ENCODE data around the gene SPATA7. TPM values are rescaled to one million over a fixed set of nuclear protein-coding genes. Genes with fewer than 3 reads are reported as not detected.

The SPATA7 gene
- total and polyA plus RNA-seq, 7 donors, result 3.6 to 38.8 (median 15.5) TPM

DNA sequence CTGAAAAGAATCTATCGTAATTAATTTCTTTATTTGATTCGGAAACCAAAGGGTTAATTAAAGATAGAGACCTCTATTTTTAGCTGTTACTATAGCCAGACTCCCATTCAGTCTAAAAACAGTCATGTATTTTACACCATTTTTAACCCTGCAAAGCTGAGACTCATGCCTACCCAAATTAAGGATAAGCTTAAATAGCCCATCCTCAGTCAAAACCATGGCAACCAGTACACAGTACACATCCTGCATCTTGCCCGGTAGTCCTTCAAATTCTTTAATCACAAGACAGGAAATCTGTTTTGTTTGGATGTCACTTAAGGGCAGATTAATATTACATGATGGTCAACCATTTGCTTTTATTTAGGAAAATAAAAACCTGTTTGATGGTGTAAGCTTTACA is 36.9 kb upstream of the SPATA7 start:
- WGBS, 2 donors, result 65 to 70% methylated on average over 3 of the region's 3 CpGs
- DNase-seq, result no peak
- TF ChIP-seq POLR2A (IDR thresholded peaks at IDR 0.05) (no peak), EP300 (IDR thresholded peaks at IDR 0.05) (no peak), POLR2AphosphoS5 (IDR thresholded peaks at IDR 0.05) (no peak)
- TF ChIP-seq, protein P1, sequence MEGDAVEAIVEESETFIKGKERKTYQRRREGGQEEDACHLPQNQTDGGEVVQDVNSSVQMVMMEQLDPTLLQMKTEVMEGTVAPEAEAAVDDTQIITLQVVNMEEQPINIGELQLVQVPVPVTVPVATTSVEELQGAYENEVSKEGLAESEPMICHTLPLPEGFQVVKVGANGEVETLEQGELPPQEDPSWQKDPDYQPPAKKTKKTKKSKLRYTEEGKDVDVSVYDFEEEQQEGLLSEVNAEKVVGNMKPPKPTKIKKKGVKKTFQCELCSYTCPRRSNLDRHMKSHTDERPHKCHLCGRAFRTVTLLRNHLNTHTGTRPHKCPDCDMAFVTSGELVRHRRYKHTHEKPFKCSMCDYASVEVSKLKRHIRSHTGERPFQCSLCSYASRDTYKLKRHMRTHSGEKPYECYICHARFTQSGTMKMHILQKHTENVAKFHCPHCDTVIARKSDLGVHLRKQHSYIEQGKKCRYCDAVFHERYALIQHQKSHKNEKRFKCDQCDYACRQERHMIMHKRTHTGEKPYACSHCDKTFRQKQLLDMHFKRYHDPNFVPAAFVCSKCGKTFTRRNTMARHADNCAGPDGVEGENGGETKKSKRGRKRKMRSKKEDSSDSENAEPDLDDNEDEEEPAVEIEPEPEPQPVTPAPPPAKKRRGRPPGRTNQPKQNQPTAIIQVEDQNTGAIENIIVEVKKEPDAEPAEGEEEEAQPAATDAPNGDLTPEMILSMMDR (IDR thresholded peaks at IDR 0.05), result no peak
- no peaks in the 10 kb centered on the region for H3K4me1 ChIP-seq
- no peak overlapping the region for H3K27ac ChIP-seq
- H3K27me3 ChIP-seq, result no peaks in the 10 kb centered on the region
- no peaks in the 10 kb centered on the region for H3K9me3 ChIP-seq
- no peaks in the 10 kb centered on the region for H3K36me3 ChIP-seq
- no peak overlapping the region for H3K4me3 ChIP-seq
- intact Hi-C loops (cut with DNase I), result no loop called here

DNA sequence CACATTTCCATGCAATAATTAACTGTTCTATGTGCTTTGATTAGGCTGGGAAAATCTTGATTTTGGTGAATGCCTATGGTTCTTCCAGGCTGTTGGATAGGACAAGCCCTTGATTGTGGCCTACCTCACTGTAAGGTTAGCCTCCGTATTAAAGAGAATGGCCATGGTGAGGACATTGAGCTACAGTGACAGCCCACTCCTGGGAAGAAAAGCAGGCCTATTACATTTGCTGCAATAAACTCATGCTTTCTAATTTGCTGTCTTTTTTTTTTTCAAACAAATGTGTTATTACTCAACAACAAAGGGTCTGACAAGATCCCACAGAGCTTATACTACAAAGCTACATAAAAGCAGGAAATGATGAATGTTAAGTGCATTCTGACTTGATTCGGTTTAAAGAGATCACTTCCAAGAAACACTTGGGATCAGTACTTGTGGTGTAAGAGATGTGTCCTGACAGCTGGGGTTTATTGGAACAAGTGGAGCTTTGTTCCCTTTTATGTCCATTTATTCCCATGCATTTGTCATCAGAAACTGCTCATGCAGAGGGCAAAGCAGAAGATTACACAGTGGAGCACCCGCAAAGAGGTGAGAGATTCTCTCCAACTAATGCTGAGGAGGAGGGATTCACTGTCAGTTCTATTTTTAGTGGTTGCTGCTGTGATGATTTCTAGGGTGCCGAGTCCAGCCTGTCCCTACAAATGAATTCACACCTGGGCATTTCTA is 33.3 kb upstream of the SPATA7 start:
- TF ChIP-seq EP300 (IDR thresholded peaks at IDR 0.05), result no peak
- no peak for TF ChIP-seq POLR2A (IDR thresholded peaks at IDR 0.05)
- TF ChIP-seq POLR2AphosphoS5 (IDR thresholded peaks at IDR 0.05), result no peak
- TF ChIP-seq, protein P1 (IDR thresholded peaks at IDR 0.05), result no peak
- 68 to 76% methylated on average over 4 of the region's 4 CpGs for WGBS, 2 donors
- Histone ChIP-seq H3K4me3 (no peak overlapping the region), H3K36me3 (no peaks in the 10 kb centered on the region), H3K27me3 (no peaks in the 10 kb centered on the region), H3K9me3 (no peaks in the 10 kb centered on the region), H3K4me1 (no peaks in the 10 kb centered on the region), H3K27ac (no peak overlapping the region)
- DNase-seq, result no peak
- intact Hi-C loops (cut with DNase I), result no loop called here

DNA sequence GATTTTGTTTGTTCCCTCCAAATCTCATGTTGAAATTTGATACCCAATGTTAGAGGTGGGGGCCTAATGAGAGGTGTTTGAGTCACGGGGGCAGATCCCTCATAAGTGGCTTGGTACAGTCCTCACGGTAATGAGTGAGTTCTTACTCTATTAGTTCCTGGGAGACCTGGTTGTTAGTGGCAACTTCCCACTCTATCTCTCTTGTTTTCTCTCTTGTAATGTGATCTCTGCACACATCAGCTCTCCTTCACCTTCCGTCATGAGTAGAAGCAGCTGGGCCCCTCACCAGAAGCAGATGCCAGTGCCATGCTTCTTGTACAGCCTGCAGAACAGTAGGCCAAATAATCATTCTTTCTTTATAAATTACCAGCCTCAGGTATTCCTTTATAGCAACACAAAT is 32.8 kb upstream of the SPATA7 start:
- no peaks in the 10 kb centered on the region for H3K4me1 ChIP-seq

DNA sequence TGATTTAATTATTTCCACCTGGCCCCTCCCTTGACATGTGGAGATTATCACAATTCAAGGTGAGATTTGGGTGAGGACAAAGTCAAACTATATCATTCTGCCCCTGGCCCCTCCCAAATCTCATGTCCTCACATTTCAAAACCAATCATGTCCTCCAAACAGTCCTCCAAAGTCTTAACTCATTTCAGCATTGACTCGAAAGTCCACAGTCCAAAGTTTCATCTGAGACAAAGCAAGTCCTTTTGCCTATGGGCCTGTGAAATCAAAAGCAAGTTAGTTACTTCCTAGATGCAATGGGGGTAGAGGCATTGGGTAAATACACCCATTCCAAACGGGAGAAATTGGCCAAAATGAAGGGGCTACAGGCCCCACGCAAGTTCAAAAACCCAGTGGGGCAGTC is 31.1 kb upstream of the SPATA7 start:
- TF ChIP-seq POLR2AphosphoS5 (IDR thresholded peaks at IDR 0.05) (no peak), POLR2A (IDR thresholded peaks at IDR 0.05) (no peak), EP300 (IDR thresholded peaks at IDR 0.05) (no peak)
- TF ChIP-seq, protein P1 (IDR thresholded peaks at IDR 0.05), result no peak
- no peaks in the 10 kb centered on the region for H3K4me1 ChIP-seq
- no peak overlapping the region for H3K4me3 ChIP-seq
- no peak overlapping the region for H3K27ac ChIP-seq
- no peaks in the 10 kb centered on the region for H3K27me3 ChIP-seq
- intact Hi-C loops (cut with DNase I), result no loop called here
- no peaks in the 10 kb centered on the region for H3K9me3 ChIP-seq
- no peaks in the 10 kb centered on the region for H3K36me3 ChIP-seq
- WGBS, 2 donors, result 56 to 76% methylated on average over 3 of the region's 3 CpGs
- no peak for DNase-seq

More for the DNA sequence above, 32.8 kb upstream of the SPATA7 start:
- Histone ChIP-seq H3K27ac (no peak overlapping the region), H3K36me3 (no peaks in the 10 kb centered on the region), H3K4me3 (no peak overlapping the region), H3K9me3 (no peaks in the 10 kb centered on the region), H3K27me3 (no peaks in the 10 kb centered on the region)
- 74 to 85% methylated on average over 3 of the region's 3 CpGs for WGBS, 2 donors
- DNase-seq, result no peak
- TF ChIP-seq EP300 (IDR thresholded peaks at IDR 0.05), result no peak
- TF ChIP-seq, protein P1 (IDR thresholded peaks at IDR 0.05), result no peak
- no peak for TF ChIP-seq POLR2A (IDR thresholded peaks at IDR 0.05)
- intact Hi-C loops (cut with DNase I), result no loop called here

DNA sequence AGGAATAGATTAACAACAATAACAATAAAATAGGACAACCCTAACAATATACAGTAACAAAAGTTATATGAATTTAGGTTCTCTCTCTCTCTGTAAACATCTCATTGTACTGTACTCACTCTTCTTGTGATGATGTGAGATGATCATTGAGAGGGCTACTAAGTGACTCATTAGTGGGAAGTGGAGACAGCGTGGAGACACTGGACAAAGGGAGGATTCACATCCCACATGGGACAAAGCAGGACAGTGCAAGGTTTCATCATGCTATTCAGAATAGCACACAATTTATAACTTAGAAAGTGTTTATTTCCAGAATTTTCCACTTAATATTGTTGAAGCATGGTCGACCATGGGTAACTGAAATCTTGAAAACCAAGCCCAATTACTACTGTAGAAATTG is 26.0 kb upstream of the SPATA7 start:
- Histone ChIP-seq H3K4me1 (no peaks in the 10 kb centered on the region), H3K27ac (no peak overlapping the region), H3K27me3 (no peaks in the 10 kb centered on the region), H3K36me3 (no peaks in the 10 kb centered on the region), H3K4me3 (no peak overlapping the region), H3K9me3 (no peaks in the 10 kb centered on the region)
- intact Hi-C loops (cut with DNase I), result no loop called here
- 65 to 70% methylated on average over 2 of the region's 2 CpGs for WGBS, 2 donors
- no peak for DNase-seq
- TF ChIP-seq POLR2AphosphoS5 (IDR thresholded peaks at IDR 0.05), result no peak
- TF ChIP-seq, protein P1 (IDR thresholded peaks at IDR 0.05), result no peak
- no peak for TF ChIP-seq EP300 (IDR thresholded peaks at IDR 0.05)
- no peak for TF ChIP-seq POLR2A (IDR thresholded peaks at IDR 0.05)
